T-helper 2 cell (primary cell): ENCODE measurements around the gene GLDN.
A peak's percentile ranks its signal among the peaks of the same experiment; 100 is the strongest.

Source experiments
- DNase-seq, 5 experiments: peaks; one replicate each; pipeline versions ENCODE4 v3.0.0 to v3.0.0-alpha.2; 2012 to 2022

Gene GLDN

GRCh38 chr15:51322621-51323296 is 18.7 kb upstream of the GLDN start:
- no peak for DNase-seq

DNA sequence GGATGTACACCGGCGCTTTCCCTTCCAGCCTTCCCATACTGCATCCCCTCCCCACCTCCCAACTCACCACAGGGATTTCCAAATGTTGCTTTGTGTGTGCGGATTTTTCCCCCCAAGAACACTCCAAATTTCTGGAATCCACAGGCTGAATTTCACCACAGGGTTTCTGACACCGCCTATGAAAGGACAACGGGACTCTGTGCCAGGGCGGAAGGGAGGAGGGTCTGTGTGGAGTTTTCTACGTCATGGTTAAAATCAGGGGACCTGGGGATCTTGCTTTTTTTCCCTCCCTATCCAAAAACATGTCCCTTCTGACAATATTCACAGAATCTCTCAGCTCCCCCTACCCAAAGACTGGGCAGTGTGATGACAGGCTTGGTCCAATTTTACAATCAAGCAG is 17.7 kb upstream of the GLDN start:
- DNase-seq = no peak

- no peak for DNase-seq
Observed at GRCh38 chr15:51325167-51325566, 16.3 kb upstream of the GLDN start.

DNA sequence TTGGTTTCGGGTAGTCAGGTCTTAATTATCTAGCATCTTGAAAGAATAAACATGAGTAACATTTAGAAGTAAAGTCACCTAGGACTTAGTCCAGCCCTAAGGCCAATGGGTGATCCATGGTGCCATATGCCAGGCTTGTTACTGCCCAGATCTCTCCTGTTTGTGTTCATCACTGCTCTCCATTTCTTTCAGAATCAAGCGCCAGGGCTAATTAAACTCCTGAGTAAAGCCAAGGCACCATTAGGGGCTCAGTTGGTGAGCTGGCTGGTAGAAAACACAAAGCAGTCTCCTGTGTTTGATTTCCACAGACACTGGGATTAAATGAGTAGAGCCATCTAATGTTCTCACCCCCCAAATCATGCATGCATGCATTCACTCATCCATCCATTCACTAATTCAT is 14.4 kb upstream of the GLDN start:
- DNase-seq = no peak

DNA sequence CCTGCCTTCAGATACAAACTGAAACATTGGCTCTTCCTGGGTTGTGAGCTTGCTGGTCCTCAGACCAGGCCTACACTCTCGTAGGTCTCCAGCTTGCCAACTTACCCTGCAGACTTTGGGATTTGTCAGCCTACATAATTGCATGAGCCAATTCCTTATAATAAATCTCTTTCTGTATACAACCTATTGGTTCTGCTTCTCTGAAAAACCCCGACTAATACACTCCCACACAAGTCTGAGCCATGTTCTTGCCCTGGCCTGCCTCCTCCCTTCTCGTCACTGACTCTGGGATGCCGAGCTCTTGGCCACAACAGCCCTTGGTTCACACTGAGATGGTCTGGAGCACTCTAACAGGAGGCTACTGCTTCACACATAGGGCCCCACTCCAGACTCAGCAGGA is 12.5 kb upstream of the GLDN start:
- DNase-seq = no peak

- no peak for DNase-seq
Observed at GRCh38 chr15:51331141-51331540, 10.3 kb upstream of the GLDN start.

GRCh38 chr15:51332206-51333147 is 9.0 kb upstream of the GLDN start:
- DNase-seq = no peak

- no peak for DNase-seq
Observed at GRCh38 chr15:51333571-51333970, 7.9 kb upstream of the GLDN start.

DNA sequence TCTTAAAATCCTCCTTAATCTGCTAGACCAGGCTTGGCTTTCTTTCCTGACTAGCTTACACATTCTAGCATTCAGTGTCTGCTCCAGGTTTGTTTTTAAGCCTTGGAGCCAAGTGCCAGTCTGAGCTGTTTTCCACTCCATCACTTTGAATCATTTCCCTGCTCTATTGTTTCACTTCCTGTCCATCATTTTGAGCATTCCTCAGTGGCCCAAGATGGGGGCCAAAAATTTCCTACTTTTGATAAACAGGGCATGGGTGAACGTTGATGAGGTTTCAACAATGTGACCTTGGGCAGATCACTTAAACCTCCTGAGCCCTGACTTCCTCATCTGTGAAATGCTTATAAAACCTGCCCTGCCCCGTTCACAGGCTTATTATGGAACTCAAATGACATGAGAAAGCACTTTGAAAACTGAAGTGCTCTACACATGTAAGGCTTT is 7.4 kb upstream of the GLDN start:
- DNase-seq = no peak

DNA sequence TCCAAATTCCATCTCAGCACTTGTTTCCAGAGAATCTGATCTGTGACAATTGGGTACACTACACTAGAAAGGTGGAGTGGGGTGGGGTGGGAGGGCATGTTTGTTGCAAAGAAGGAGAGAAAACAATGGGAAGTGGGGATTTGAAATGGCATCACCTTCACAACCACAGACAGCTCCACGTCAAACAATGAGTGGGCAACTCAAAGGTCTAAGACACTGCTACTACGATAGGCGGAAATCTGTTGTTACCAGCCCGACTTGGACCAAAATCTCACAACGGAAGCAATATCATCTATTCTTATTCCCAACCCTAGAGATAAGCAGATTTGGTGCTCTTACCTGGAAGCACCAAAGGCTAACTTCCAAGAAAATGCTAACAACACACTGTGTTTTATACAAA is 6.4 kb upstream of the GLDN start:
- DNase-seq = no peak

GRCh38 chr15:51335538-51336410 is 5.7 kb upstream of the GLDN start:
- DNase-seq = no peak

- DNase-seq = no peak
Observed at GRCh38 chr15:51338496-51338895, 3.0 kb upstream of the GLDN start, which contains the start of gene CYP19A1. CYP19A1 (minus strand) TSS chr15:51338596; CDS start chr15:51242912, 95,684 bp downstream.

DNA sequence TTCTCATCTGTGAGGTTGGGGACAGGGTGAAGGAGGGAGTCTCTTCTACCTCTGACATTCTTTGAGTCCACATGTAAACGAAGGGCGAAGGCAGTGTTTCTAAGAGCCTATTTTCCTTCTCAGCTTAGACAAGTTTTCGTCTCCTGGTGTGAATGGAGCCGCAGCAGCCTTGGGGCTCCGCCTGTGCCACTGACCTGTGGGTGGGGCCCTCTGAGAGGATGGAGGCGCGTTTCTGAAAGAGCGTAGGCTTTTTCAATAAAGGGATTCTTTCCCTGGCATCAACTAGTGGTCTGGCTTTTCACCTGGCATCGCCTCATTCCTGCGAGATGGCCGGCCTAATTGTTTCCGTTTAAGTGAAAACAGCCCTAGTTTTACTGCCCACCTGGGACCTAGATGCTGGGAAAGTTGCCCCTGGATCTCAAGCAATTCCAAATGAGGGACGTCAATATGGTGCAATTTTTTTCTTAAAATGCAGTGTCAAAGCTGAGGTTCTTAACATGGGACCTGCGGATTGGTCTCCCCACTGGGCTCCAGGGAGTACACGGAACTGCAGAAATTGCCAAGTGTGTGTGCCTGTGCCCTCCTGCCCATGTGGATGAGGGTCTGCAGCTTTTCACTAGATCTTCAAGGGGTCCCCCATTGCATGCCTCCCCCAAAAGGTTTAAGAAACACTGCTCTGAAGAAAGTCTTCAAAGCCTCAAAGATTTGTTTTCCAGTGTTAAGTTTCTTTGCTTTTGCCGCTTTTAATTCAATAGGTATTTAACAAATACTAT is 958 bp downstream of the GLDN start:
- DNase-seq = no peak

DNA sequence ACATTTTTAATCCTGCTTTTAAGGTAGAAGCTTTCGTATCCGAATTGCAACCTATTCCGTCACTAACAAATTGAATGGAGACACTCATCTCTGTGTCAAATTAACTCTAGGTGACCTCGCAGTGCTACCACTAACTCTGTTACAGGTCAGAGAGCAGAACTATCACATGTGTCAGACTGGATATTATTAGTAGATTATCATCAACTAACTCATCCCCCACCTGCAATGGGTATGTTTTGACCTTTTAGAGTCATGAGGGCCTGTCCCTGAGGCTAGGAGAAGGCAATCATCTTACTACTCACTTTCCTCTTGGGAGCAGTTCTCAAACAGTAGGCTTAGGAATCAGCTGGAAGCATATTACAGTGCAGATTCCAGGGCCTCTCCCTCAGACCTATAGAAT is 2.0 kb downstream of the GLDN start:
- DNase-seq = no peak

DNA sequence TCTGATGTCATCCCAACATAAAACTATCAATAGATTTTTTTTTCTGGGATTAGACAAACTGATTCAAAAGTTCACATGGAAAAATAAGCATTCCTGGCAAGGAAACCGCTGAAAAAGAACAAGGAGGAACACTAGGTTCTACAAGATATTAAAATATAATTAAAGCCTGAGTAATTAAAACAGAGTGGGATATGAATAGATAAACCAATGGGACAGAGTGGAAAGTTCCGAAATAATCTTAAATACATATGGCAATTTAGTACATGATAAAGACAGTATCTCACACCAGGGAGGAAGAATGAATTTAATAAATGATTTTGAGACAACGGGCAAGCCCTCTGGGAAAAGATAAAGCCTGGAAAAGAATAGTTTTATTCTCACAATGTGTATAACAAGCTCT is 4.7 kb downstream of the GLDN start:
- no peak for DNase-seq

GRCh38 chr15:51348688-51349087 is 7.2 kb downstream of the GLDN start:
- DNase-seq = peak in 1 of 5 experiments; percentile 59

GRCh38 chr15:51349156-51349844 is 7.8 kb downstream of the GLDN start:
- no peak for DNase-seq

DNA sequence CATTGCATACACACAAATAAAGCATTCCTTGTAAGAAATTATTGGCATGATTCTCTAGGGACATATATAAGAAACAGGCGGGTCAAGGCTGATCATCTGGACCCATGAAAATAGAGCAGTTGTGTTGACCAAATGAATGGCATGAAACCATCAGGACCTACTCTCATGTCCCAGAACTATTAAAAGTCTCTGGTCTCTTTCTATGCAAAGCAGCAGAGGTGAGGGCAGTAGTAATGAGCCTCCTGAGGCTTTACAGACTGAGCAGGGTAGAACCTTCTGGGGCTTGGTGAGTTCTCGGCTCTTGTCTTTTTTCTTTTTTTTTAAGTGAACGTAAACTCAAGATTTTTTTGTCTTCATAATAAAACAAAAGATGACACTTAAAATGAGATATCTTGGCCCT is 9.3 kb downstream of the GLDN start:
- DNase-seq = no peak

GRCh38 chr15:51353976-51354375 is 12.5 kb downstream of the GLDN start:
- no peak for DNase-seq

- no peak for DNase-seq
Observed at GRCh38 chr15:51355096-51355495, 13.6 kb downstream of the GLDN start.

DNA sequence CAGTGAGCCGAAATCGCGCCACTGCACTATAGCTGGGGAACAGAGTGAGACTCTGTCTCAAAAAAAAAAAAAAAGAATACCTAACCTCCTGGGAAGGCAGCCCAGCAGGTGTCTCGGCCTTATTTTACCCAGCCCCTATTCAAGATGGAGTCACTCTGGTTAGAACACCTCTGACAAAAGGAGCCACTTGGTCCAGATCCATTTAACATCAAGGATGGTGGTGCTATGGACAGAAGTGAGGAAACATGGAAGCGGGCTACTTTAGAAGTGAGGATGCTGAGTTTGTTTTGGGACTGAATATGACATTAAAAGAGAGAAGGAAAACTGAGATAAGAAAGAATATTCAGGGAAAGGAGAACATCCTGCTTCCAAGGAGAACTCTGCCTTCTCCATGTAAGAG is 14.7 kb downstream of the GLDN start:
- no peak for DNase-seq

GRCh38 chr15:51356983-51357382 is 15.5 kb downstream of the GLDN start:
- DNase-seq = no peak
